OCI-LY1 (cell line): Measurements from ENCODE around the gene MYO9A.
"Not testable (repeated sequence)": the region's sequence is repeated elsewhere in the genome, so short reads cannot be mapped to it uniquely, and the experiment has no call there.

ENCODE experiments used
- H2AFZ ChIP-seq: fragments of 200-600 bp; sonication (generic), shearing (Covaris generic); 2 replicates; pipeline ENCODE4 v1.6.0; 2014; ENCODE audit warnings: antibody characterized with exemption, mild to moderate bottlenecking, low read length
- H3F3A ChIP-seq: fragments of 200-600 bp; sonication (generic), shearing (Covaris generic); 2 replicates; pipeline ENCODE4 v1.6.0; 2014; ENCODE audit warnings: mild to moderate bottlenecking, antibody characterized with exemption, low read length, moderate library complexity; ENCODE audit not compliant: insufficient read depth
- H3K27ac ChIP-seq: fragments of 200-600 bp; sonication (generic); 2 replicates; pipeline ENCODE4 v1.5.1; 2014; ENCODE audit warnings: low read length, mixed run types, mild to moderate bottlenecking, low read depth; ENCODE audit not compliant: poor library complexity, severe bottlenecking
- H3K27me3 ChIP-seq: fragments of 200-600 bp; sonication (generic); 2 replicates; pipeline ENCODE4 v1.6.0; 2014; ENCODE audit warnings: antibody characterized with exemption, mild to moderate bottlenecking, low read length, moderate library complexity; ENCODE audit not compliant: insufficient read depth
- H3K36me3 ChIP-seq: fragments of 200-600 bp; sonication (generic); 2 replicates; pipeline ENCODE4 v1.6.1; 2014; ENCODE audit warnings: mild to moderate bottlenecking, antibody characterized with exemption, low read length, moderate library complexity, mixed read lengths; ENCODE audit not compliant: insufficient read depth
- H3K4me1 ChIP-seq: fragments of 200-600 bp; sonication (generic); 2 replicates; pipeline ENCODE4 v1.5.1; 2014; ENCODE audit warnings: mild to moderate bottlenecking, low read length, moderate library complexity; ENCODE audit not compliant: insufficient read depth, severe bottlenecking
- H3K4me2 ChIP-seq: fragments of 200-600 bp; sonication (generic), shearing (Covaris generic); 2 replicates; pipeline ENCODE4 v1.6.1; 2014; ENCODE audit warnings: low read length
- H3K4me3 ChIP-seq: fragments of 200-600 bp; sonication (generic); 2 replicates; pipeline ENCODE4 v1.5.1; 2014; ENCODE audit warnings: low read length, low read depth, mild to moderate bottlenecking, mixed read lengths; ENCODE audit not compliant: poor library complexity, severe bottlenecking
- H3K79me2 ChIP-seq: fragments of 200-600 bp; shearing (Covaris generic); 2 replicates; pipeline ENCODE4 v1.6.1; 2016; ENCODE audit warnings: mixed run types, low read length, mixed read lengths; ENCODE audit not compliant: insufficient read depth
- H3K9ac ChIP-seq: fragments of 200-600 bp; sonication (generic), shearing (Covaris generic); 2 replicates; pipeline ENCODE4 v1.6.1; 2014; ENCODE audit warnings: mild to moderate bottlenecking, low read length, mixed read lengths
- H3K9me2 ChIP-seq: fragments of 200-600 bp; sonication (generic), shearing (Covaris generic); 2 replicates; pipeline ENCODE4 v1.6.1; 2014; ENCODE audit warnings: low read depth, mild to moderate bottlenecking, low read length, mixed read lengths
- H3K9me3 ChIP-seq: fragments of 200-600 bp; shearing (Covaris generic); 2 replicates; pipeline ENCODE4 v1.6.1; 2014; ENCODE audit warnings: low read length, mixed read lengths
- H4K20me1 ChIP-seq: fragments of 200-600 bp; sonication (generic), shearing (Covaris generic); 2 replicates; pipeline ENCODE4 v1.6.0; 2016; ENCODE audit warnings: mild to moderate bottlenecking, low read length; ENCODE audit not compliant: insufficient read depth
- CTCF ChIP-seq: fragments of 200-600 bp; sonication (generic), shearing (Covaris generic); IDR thresholded peaks from 2 replicates; pipeline ENCODE4 v1.5.1; 2017; ENCODE audit warnings: mild to moderate bottlenecking, antibody characterized with exemption, low read length, moderate library complexity, mixed read lengths
- EZH2 ChIP-seq: fragments of 200-600 bp; sonication (generic), shearing (Covaris generic); IDR thresholded peaks from 2 replicates; pipeline ENCODE4 v1.8.0; 2017; ENCODE audit warnings: borderline replicate concordance, mixed run types, mild to moderate bottlenecking, antibody characterized with exemption, low read length, moderate library complexity, mixed read lengths

Gene MYO9A

GRCh38 chr15:72078887-72079286 lies 39.1 kb downstream of the MYO9A start:
- peak overlapping the region; percentile 86 for H3K27ac ChIP-seq
- H3K4me2 ChIP-seq, result peak overlapping the region; percentile 64
- peak overlapping the region; percentile 32 for H3K9ac ChIP-seq
- peaks cover 13% of the 10 kb centered on the region; the same call in 1 of the 2 replicates for H3K79me2 ChIP-seq
- H3K27me3 ChIP-seq, result no peaks in the 10 kb centered on the region
- H3F3A ChIP-seq, result no peaks in the 10 kb centered on the region
- H3K4me3 ChIP-seq, result peak overlapping the region; percentile 35
- no peaks in the 10 kb centered on the region for H3K36me3 ChIP-seq
- TF ChIP-seq EZH2, result no peak
- TF ChIP-seq CTCF, result no peak
- H4K20me1 ChIP-seq, result no peaks in the 10 kb centered on the region
- no peak overlapping the region for H2AFZ ChIP-seq
- H3K4me1 ChIP-seq, result peaks cover 66% of the 10 kb centered on the region
- no peaks in the 10 kb centered on the region for H3K9me2 ChIP-seq
- H3K9me3 ChIP-seq, result no peaks in the 10 kb centered on the region

GRCh38 chr15:72077950-72078349 lies 40.0 kb downstream of the MYO9A start:
- TF ChIP-seq CTCF, result no peak
- TF ChIP-seq EZH2, result no peak
- H3K9ac ChIP-seq, result no peak overlapping the region
- H3K4me3 ChIP-seq, result no peak overlapping the region
- peaks cover 76% of the 10 kb centered on the region for H3K4me1 ChIP-seq
- H3F3A ChIP-seq, result no peaks in the 10 kb centered on the region
- peaks cover 19% of the 10 kb centered on the region; the same call in 1 of the 2 replicates for H3K79me2 ChIP-seq
- no peaks in the 10 kb centered on the region for H3K36me3 ChIP-seq
- H4K20me1 ChIP-seq, result no peaks in the 10 kb centered on the region
- H3K9me2 ChIP-seq, result no peaks in the 10 kb centered on the region
- no peaks in the 10 kb centered on the region for H3K9me3 ChIP-seq
- no peak overlapping the region for H2AFZ ChIP-seq
- no peaks in the 10 kb centered on the region for H3K27me3 ChIP-seq
- H3K27ac ChIP-seq, result peak overlapping the region; percentile 86
- peak overlapping the region; percentile 64; the same call in 1 of the 2 replicates for H3K4me2 ChIP-seq

GRCh38 chr15:72074335-72075060 lies 43.5 kb downstream of the MYO9A start:
- no peaks in the 10 kb centered on the region for H4K20me1 ChIP-seq
- H3K27me3 ChIP-seq, result no peaks in the 10 kb centered on the region
- H3K9me2 ChIP-seq, result no peaks in the 10 kb centered on the region
- H3K4me3 ChIP-seq, result peak overlapping the region; percentile 40
- no peak overlapping the region for H2AFZ ChIP-seq
- peaks cover 28% of the 10 kb centered on the region for H3K79me2 ChIP-seq
- H3K4me1 ChIP-seq, result peaks cover 72% of the 10 kb centered on the region
- TF ChIP-seq CTCF (no peak), EZH2 (no peak)
- H3F3A ChIP-seq, result no peaks in the 10 kb centered on the region
- peak overlapping the region; percentile 45; the same call in 1 of the 2 replicates for H3K9ac ChIP-seq
- peak overlapping the region; percentile 82 for H3K27ac ChIP-seq
- H3K36me3 ChIP-seq, result no peaks in the 10 kb centered on the region
- H3K9me3 ChIP-seq, result no peaks in the 10 kb centered on the region
- peak overlapping the region; percentile 62 for H3K4me2 ChIP-seq

GRCh38 chr15:72071448-72071825 lies 46.5 kb downstream of the MYO9A start:
- H2AFZ ChIP-seq, H3K9me2 ChIP-seq, H4K20me1 ChIP-seq, H3K9me3 ChIP-seq, H3K36me3 ChIP-seq, H3K27me3 ChIP-seq, H3F3A ChIP-seq: not testable (repeated sequence)
- Histone ChIP-seq H3K4me1 (peaks cover 45% of the 10 kb centered on the region), H3K9ac (peak overlapping the region; percentile 33; the same call in 1 of the 2 replicates), H3K79me2 (peaks cover 47% of the 10 kb centered on the region), H3K27ac (peak overlapping the region; percentile 82), H3K4me3 (peak overlapping the region; percentile 26), H3K4me2 (peak overlapping the region; percentile 28)
